ENCODE results near the gene SLC2A9.

Gene SLC2A9

DNA sequence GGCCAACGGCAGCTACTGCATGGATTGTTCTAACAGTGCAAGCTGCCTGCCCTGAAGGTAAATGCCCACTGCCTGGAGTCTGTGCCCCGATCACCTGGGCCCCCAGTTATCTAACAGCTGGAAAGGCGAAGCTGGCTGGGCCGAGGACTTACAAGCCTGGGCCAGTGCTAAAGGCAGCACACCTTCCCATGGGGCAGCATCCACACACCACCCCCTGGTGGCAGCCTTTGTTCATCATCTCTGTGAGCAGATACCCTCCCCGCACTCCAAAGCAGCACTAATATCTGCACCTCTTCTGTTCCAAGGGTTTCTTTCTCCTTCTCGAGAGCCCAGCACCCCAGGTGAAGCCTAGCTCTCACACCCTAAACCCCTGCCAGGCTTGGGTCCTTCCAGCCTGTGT, 7.6 kb downstream of the SLC2A9 start:
- H2BK12ac ChIP-seq (ENCODE audit: low read length): no peak overlapping the region
- no peak overlapping the region for H3K4ac ChIP-seq (ENCODE audit: low read depth, low read length)
- no peak overlapping the region for H3K4me3 ChIP-seq (ENCODE audit: low read depth, low read length)

DNA sequence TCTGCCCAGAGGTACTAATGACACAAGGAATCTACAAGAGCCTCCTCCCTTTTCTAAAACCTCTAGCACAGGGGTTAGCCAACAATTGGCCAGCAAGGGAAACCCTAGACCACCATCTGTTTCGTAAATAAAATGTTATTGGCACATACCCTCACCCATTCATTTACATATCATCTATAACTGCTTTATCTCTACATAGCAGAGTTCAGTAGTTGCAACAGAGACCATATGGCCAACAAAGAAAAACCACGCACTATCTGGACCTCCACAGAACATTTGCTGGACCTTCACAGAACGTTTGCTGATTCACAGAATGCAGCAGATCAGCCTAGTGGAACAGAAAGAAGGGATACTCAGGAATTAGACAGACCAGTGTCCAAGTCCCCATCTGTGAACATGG, 9.4 kb downstream of the SLC2A9 start:
- no peak overlapping the region for H3K4me3 ChIP-seq (ENCODE audit: low read depth, low read length)
- no peak overlapping the region for H2AFZ ChIP-seq (ENCODE audit: insufficient read depth, low read length, poor library complexity)
- H3K4me2 ChIP-seq (ENCODE audit: low read length): no peak overlapping the region
- no peak overlapping the region for H2AK5ac ChIP-seq (ENCODE audit: low read length)
- peaks cover 1% of the 10 kb centered on the region for H3K79me1 ChIP-seq (ENCODE audit: low read length)
- no CpG with 5 or more reads among the region's 3 CpGs for WGBS (ENCODE audit: extremely low coverage, insufficient coverage, insufficient read length)
- no peak overlapping the region for H2BK5ac ChIP-seq (ENCODE audit: low read depth, low read length, poor library complexity)
- H3K79me2 ChIP-seq (ENCODE audit: control insufficient read depth, insufficient read depth, low read length, poor library complexity): no peaks in the 10 kb centered on the region
- H4K8ac ChIP-seq (ENCODE audit: low read depth, low read length): no peak overlapping the region
- no peak overlapping the region for H3K9ac ChIP-seq (ENCODE audit: low read length)
- no peak overlapping the region for H2BK120ac ChIP-seq (ENCODE audit: insufficient read depth, low read length, poor library complexity)
- H3K23ac ChIP-seq (ENCODE audit: low read length): no peak overlapping the region
- no peaks in the 10 kb centered on the region for H3K9me3 ChIP-seq (ENCODE audit: insufficient read depth, low read depth, low read length)
- H4K12ac ChIP-seq (ENCODE audit: low read depth, low read length): no peak overlapping the region
- no peak overlapping the region for H2BK12ac ChIP-seq (ENCODE audit: low read length)
- H3K18ac ChIP-seq (ENCODE audit: low read length): no peak overlapping the region
- no peak for DNase-seq
- H3K4ac ChIP-seq (ENCODE audit: low read depth, low read length): no peak overlapping the region
- no peaks in the 10 kb centered on the region for H3K27me3 ChIP-seq (ENCODE audit: insufficient read depth, low read length)
- H3K36me3 ChIP-seq (ENCODE audit: control insufficient read depth in 1 of 2, insufficient read depth in 2 of 2, low read length in 2 of 2): no peaks in the 10 kb centered on the region
- H4K91ac ChIP-seq (ENCODE audit: low read depth, low read length): no peak overlapping the region
- H3K14ac ChIP-seq (ENCODE audit: low read length): no peak overlapping the region
- peaks cover 3 to 7% of the 10 kb centered on the region in 2 experiments for H3K4me1 ChIP-seq (ENCODE audit: control insufficient read depth in 1 of 2, insufficient read depth in 2 of 2, low read length in 2 of 2)
- H3K27ac ChIP-seq (ENCODE audit: low read depth, low read length): no peak overlapping the region

More for the DNA sequence above, 7.6 kb downstream of the SLC2A9 start:
- H4K8ac ChIP-seq (ENCODE audit: low read depth, low read length): no peak overlapping the region
- H3K27me3 ChIP-seq (ENCODE audit: insufficient read depth, low read length): no peaks in the 10 kb centered on the region
- H4K91ac ChIP-seq (ENCODE audit: low read depth, low read length): no peak overlapping the region
- no peak overlapping the region for H2AK5ac ChIP-seq (ENCODE audit: low read length)
- H2AFZ ChIP-seq (ENCODE audit: insufficient read depth, low read length, poor library complexity): no peak overlapping the region
- no peak overlapping the region for H3K9ac ChIP-seq (ENCODE audit: low read length)
- no peak overlapping the region for H3K27ac ChIP-seq (ENCODE audit: low read depth, low read length)
- no peak overlapping the region for H3K23ac ChIP-seq (ENCODE audit: low read length)
- peak; percentile 40 to 69 for DNase-seq
- H3K79me2 ChIP-seq (ENCODE audit: control insufficient read depth, insufficient read depth, low read length, poor library complexity): no peaks in the 10 kb centered on the region
- H2BK5ac ChIP-seq (ENCODE audit: low read depth, low read length, poor library complexity): no peak overlapping the region
- H3K79me1 ChIP-seq (ENCODE audit: low read length): no peaks in the 10 kb centered on the region
- H3K14ac ChIP-seq (ENCODE audit: low read length): no peak overlapping the region
- H3K9me3 ChIP-seq (ENCODE audit: insufficient read depth, low read depth, low read length): no peaks in the 10 kb centered on the region
- no peak overlapping the region for H3K18ac ChIP-seq (ENCODE audit: low read length)
- H3K4me1 ChIP-seq (ENCODE audit: control insufficient read depth in 1 of 2, insufficient read depth in 2 of 2, low read length in 2 of 2): no peaks in the 10 kb centered on the region
- no peak overlapping the region for H3K4me2 ChIP-seq (ENCODE audit: low read length)
- WGBS (ENCODE audit: extremely low coverage, insufficient coverage, insufficient read length): no CpG with 5 or more reads among the region's 6 CpGs
- H3K36me3 ChIP-seq (ENCODE audit: control insufficient read depth in 1 of 2, insufficient read depth in 2 of 2, low read length in 2 of 2): no peaks in the 10 kb centered on the region
- no peak overlapping the region for H2BK120ac ChIP-seq (ENCODE audit: insufficient read depth, low read length, poor library complexity)
- H4K12ac ChIP-seq (ENCODE audit: low read depth, low read length): no peak overlapping the region

DNA sequence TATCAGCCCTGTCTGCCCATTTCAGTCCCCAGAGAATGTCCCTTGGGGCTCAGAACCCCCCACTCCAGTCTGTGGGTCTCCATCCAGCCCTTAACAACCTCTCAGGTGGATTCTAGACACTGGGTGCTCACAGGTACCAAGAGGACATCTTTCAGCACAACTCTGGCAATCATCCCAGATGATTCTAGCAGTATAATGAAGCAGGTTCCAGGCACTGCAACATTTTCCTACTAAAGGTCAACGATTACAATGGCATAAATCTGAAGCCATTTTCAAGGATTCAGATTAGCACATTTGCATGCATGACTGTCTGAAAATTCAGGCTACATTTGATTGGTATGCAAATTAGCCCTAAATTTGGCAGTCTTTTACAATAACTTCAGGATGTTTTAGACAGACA, 10.0 kb downstream of the SLC2A9 start:
- H3K79me1 ChIP-seq (ENCODE audit: low read length): peaks cover 2% of the 10 kb centered on the region

DNA sequence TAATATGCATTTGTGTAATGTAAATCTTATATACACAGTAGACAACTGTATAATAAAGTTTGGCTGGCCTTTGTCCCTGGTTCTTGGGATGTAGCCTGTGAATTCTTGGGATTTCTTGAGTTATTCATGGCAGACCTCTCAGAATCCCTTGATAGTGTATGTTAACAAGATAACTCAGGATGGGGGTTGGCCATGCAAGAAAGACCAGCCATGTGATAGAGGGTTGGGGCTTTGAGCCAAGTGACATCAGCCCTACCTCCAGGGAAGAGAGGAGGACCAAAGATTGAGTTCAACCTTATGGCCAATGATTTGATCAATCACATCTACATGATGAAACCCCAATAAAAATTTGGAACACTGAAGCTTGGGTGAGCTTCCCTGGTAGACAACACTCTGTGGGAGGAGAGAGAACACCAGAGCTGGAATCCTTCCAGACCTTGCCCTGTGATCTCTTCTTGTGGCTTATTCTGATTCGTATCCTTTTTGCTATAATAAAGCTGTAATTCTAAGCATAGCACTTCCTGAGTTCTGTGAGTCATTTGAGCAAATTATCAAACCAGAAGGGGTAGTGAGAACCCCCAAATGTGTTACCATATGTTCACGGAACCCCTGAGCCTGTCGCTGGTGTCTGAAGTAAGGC, 11.3 kb downstream of the SLC2A9 start:
- Histone ChIP-seq H3K36me3 (ENCODE audit: control insufficient read depth in 1 of 2, insufficient read depth in 2 of 2, low read length in 2 of 2) (no peaks in the 10 kb centered on the region), H3K9me3 (ENCODE audit: insufficient read depth, low read depth, low read length) (no peaks in the 10 kb centered on the region), H2AK5ac (ENCODE audit: low read length) (no peak overlapping the region), H3K4ac (ENCODE audit: low read depth, low read length) (no peak overlapping the region), H3K27ac (ENCODE audit: low read depth, low read length) (no peak overlapping the region), H4K12ac (ENCODE audit: low read depth, low read length) (no peak overlapping the region), H3K4me2 (ENCODE audit: low read length) (no peak overlapping the region), H3K27me3 (ENCODE audit: insufficient read depth, low read length) (no peaks in the 10 kb centered on the region), H3K14ac (ENCODE audit: low read length) (no peak overlapping the region), H2BK5ac (ENCODE audit: low read depth, low read length, poor library complexity) (no peak overlapping the region), H3K23ac (ENCODE audit: low read length) (no peak overlapping the region), H2BK120ac (ENCODE audit: insufficient read depth, low read length, poor library complexity) (no peak overlapping the region), H3K4me1 (ENCODE audit: control insufficient read depth in 1 of 2, insufficient read depth in 2 of 2, low read length in 2 of 2) (peaks cover 9 to 12% of the 10 kb centered on the region in 2 experiments), H3K79me1 (ENCODE audit: low read length) (peaks cover 2% of the 10 kb centered on the region), H3K18ac (ENCODE audit: low read length) (no peak overlapping the region), H2AFZ (ENCODE audit: insufficient read depth, low read length, poor library complexity) (no peak overlapping the region), H3K9ac (ENCODE audit: low read length) (no peak overlapping the region), H3K79me2 (ENCODE audit: control insufficient read depth, insufficient read depth, low read length, poor library complexity) (no peaks in the 10 kb centered on the region), H2BK12ac (ENCODE audit: low read length) (no peak overlapping the region), H3K4me3 (ENCODE audit: low read depth, low read length) (no peak overlapping the region), H4K8ac (ENCODE audit: low read depth, low read length) (no peak overlapping the region), H4K91ac (ENCODE audit: low read depth, low read length) (no peak overlapping the region)
- WGBS (ENCODE audit: extremely low coverage, insufficient coverage, insufficient read length): no CpG with 5 or more reads among the region's 3 CpGs
- no peak for DNase-seq

More for the DNA sequence above, 10.0 kb downstream of the SLC2A9 start:
- Histone ChIP-seq H3K27me3 (ENCODE audit: insufficient read depth, low read length) (no peaks in the 10 kb centered on the region), H2BK120ac (ENCODE audit: insufficient read depth, low read length, poor library complexity) (no peak overlapping the region), H3K36me3 (ENCODE audit: control insufficient read depth in 1 of 2, insufficient read depth in 2 of 2, low read length in 2 of 2) (no peaks in the 10 kb centered on the region), H3K9me3 (ENCODE audit: insufficient read depth, low read depth, low read length) (no peaks in the 10 kb centered on the region), H2BK5ac (ENCODE audit: low read depth, low read length, poor library complexity) (no peak overlapping the region), H3K18ac (ENCODE audit: low read length) (no peak overlapping the region), H3K4me1 (ENCODE audit: control insufficient read depth in 1 of 2, insufficient read depth in 2 of 2, low read length in 2 of 2) (peaks cover 9 to 12% of the 10 kb centered on the region in 2 experiments), H3K79me2 (ENCODE audit: control insufficient read depth, insufficient read depth, low read length, poor library complexity) (no peaks in the 10 kb centered on the region), H3K27ac (ENCODE audit: low read depth, low read length) (no peak overlapping the region), H4K8ac (ENCODE audit: low read depth, low read length) (no peak overlapping the region), H2AFZ (ENCODE audit: insufficient read depth, low read length, poor library complexity) (no peak overlapping the region), H4K91ac (ENCODE audit: low read depth, low read length) (no peak overlapping the region), H3K4ac (ENCODE audit: low read depth, low read length) (no peak overlapping the region), H3K9ac (ENCODE audit: low read length) (no peak overlapping the region), H3K23ac (ENCODE audit: low read length) (no peak overlapping the region), H3K4me3 (ENCODE audit: low read depth, low read length) (no peak overlapping the region), H2BK12ac (ENCODE audit: low read length) (no peak overlapping the region), H3K4me2 (ENCODE audit: low read length) (no peak overlapping the region), H4K12ac (ENCODE audit: low read depth, low read length) (no peak overlapping the region), H2AK5ac (ENCODE audit: low read length) (no peak overlapping the region), H3K14ac (ENCODE audit: low read length) (no peak overlapping the region)
- no peak for DNase-seq
- no CpG with 5 or more reads among the region's 1 CpG for WGBS (ENCODE audit: extremely low coverage, insufficient coverage, insufficient read length)
